OCI-M2 (cell line): ENCODE data around the gene PPA1.
"Not testable (repeated sequence)": the region's sequence is repeated elsewhere in the genome, so short reads cannot be mapped to it uniquely, and the experiment has no call there.

Experiments used
- DNase-seq: peaks from one replicate; lab custom pipeline; 2025; ENCODE audit not compliant: unreplicated experiment; lab: John Stamatoyannopoulos, UW

Gene PPA1

DNA sequence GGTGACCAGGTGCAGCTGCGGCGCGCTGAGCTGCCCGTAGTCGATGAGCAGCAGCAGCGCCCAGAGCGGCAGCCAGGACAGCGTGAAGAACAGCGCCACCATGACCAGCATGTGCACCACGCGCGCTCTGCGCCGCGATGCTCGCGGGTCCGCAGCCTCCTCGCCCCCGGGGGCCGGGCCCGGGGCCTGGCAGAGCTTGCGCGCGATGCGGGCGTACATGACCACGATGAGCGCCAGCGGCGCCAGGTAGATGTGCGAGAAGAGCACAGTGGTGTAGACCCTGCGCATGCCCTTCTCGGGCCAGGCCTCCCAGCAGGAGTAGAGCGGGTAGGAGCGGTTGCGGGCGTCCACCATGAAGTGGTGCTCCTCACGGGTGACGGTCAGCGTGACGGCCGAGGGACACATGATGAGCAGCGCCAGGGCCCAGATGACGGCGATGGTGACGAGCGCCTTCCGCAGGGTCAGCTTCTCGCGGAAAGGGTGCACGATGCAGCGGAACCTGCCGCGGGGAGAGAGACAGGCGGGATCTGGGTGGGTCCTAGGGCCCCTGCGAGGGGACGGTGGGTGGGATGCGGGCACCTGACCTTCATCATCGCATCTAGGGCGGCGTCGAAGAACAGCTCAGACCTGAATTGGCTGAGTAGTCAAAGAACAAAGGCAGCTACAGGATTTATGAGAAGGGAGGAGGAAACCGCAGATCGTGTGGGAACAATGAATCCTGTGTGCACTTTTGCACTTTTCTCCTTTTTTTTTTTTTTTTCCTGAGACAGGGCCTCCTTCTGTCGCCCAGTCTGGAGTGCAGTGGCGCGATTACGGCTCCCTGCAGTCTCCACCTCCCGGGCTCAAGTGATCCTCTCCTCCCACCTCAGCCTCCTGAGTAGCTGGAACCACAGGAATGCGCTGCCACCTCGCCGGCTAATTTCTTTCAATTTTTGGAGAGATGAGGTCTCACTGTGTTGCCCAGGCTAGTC lies 22.4 kb upstream of the PPA1 start:
- no peak for DNase-seq

DNA sequence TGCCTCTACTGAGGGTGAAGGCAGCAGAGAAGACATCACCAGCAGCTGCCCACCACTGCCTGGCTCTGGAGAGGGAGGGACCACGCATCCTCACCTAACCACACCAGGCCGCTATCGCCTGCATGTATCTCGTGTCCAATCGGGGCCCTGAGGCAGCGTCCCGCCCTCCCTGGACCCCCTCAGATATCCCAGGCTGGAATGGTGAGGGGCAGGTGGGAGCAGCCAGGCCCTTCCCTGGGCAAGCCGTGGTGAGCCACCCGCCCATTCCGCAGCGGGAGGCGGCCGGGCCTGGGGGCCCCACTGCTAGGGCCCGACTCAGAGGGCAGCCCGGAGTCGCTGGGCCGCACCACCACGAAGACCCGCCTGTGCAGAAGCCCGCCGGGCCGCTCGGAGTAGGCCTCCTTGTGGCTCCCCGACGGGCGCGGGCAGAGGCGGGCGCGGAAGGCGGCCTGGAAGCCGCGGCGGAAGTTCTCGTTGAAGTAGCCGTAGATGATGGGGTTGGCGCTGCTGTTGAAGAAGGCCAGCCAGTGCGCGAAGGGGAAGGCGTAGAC lies 21.6 kb upstream of the PPA1 start:
- no peak for DNase-seq

DNA sequence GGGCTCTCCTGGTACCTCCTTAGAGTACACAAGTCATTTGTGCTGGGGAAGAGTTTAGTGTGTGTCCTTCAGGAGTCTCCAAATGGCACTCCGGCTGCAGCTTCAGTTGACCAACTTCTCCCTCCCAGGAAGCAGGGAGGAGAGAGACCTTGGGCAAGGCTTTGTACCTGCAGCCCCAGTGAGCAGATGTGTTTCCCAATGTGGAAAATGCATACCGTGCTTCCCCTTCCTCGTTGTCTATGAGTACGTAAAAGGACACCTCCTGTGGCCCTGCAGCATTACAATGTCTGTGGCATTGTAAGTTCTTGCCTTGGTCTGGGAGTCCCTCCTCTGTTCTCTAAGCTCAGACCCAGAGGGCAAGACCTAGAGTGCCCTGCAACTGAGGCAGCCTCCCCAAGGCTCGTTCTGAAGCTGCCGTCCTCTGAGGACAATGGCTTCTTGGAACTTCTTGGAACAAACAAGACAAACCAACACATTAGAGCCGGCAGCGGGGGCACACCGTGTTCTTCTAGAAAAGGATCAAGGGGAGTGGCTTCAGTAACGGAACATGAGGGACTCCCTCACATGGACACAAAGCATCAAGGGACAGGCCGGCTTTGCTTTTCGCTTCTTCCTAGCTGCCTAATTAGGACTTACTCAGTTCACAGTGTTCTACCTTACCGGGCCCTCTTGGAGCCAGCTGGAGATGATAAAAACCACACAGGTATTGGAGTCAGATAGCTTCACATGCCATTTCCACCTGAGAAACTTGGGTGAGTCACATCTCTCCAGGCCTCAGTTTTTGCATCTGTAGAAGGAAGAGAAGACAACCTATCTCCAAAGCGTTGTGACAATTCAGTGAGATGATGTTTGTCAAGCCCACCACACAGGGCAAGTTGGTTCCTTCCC lies 20.9 kb upstream of the PPA1 start:
- DNase-seq, result no peak

DNA sequence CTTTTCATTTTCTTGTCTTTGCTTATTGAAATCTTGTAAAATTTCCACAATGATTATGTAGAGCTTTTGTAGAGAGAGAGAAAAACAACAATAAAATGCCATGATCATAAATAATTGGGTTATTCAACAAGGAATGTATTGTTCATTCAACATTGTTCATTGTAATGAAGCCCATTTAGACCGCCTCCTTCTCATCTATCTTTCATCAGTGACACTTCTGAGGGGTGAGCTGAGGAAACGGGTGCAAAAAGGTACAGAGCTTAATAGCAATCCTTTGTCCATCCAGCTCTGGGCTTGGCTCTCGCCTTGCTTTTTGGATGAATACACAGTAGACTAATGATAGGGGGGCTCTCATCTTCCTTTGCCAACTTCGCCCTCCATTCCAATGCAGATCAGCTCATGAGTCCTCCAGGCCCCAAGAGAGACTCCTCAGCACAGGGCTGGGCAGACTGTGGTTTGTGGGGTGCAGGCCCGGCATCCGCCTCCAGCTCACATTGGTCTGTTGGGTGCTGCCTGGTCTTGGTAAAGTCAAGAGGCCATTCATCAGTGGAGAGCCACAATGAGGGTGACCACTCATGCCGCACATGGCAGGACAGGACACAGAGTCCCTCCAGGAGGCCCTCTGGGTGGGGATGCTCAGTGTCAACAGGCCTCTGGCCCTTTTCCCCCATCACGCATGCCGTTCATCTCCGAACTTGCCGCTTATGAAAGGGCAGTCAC lies 17.9 kb upstream of the PPA1 start:
- DNase-seq, result no peak

DNA sequence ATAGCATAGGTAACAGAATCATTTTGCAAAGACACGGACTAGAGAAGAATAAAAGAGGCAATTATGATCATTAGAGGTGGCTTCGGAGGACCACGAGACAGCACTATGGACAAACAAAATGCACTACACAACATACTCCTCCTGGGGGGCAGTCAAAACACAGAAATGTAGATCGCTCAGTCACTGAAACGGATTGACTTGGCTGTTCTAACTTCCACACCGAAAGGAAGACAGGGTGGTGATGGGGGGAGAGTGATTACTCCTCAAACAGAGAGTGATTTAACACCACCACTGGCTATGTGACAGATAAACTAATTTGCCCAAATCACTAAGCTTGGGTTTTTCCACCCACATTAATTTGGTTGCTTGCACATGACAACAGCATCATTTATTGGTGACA lies 14.1 kb upstream of the PPA1 start:
- no peak for DNase-seq

DNA sequence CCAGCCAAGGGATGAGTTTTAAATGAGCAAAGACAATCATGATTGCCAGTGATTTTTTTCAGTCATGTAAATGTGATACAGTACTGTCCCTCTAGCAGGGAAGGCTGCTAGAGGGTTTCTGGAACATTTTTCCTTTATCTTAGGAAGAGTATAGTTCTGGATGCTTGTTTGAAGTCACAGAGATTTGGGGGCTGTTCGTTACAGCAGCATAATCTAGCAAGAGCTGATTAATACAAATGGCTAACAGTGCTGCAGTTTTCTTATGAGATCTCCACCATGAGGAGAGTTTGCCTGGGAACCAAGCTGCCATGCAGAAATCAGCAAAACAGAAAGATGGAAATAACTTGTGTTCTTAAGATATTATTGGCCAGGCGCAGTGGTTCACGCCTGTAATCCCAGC lies 7.9 kb upstream of the PPA1 start:
- no peak for DNase-seq

DNA sequence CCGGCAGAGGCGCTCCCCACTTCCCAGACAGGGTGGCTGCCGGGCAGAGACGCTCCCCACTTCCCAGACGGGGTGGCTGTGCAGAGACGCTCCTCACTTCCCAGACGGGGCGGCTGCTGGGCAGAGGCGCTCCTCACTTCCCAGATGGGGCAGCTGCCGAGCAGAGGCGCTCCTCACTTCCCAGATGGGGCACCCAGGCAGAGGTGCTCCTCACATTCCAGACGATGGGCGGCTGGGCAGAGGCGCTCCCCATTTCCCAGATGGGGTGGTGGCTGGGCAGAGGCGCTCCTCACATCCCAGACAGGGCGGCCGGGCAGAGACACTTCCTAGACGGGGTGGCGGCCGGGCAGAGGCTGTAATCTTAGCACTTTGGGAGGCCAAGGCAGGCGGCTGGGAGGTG lies 6.8 kb upstream of the PPA1 start:
- not testable (repeated sequence) for DNase-seq

DNA sequence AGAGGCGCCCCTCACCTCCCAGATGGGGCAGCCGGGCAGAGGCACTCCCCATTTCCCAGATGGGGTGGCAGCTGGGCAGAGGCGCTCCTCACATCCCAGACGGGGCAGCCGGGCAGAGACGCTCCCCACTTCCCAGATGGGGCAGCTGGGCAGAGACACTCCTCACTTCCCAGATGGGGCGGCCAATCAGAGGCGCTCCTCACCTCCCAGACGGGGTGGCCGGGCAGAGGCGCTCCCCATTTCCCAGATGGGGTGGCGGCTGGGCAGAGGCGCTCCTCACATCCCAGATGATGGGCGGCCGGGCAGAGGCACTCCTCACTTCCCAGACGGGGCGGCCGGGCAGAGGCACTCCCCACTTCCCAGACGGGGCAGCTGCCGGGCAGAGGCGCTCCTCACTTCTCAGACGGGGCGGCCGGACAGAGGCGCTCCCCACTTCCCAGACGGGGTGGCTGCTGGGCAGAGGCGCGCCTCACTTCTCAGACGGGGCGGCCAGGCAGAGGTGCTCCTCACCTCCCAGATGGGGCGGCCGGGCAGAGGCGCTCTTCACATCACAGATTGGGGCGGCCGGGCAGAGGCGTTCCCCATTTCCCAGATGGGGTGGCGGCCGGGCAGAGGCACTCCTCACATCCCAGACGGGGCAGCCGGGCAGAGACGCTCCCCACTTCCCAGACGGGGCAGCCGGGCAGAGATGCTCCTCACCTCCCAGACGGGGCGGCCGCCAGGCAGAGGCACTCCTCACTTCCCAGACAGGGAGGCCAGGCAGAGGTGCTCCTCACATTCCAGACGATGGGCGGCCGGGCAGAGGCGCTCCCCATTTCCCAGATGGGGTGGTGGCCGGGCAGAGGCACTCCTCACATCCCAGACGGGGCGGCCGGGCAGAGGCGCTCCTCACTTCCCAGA lies 6.1 kb upstream of the PPA1 start:
- not testable (repeated sequence) for DNase-seq

DNA sequence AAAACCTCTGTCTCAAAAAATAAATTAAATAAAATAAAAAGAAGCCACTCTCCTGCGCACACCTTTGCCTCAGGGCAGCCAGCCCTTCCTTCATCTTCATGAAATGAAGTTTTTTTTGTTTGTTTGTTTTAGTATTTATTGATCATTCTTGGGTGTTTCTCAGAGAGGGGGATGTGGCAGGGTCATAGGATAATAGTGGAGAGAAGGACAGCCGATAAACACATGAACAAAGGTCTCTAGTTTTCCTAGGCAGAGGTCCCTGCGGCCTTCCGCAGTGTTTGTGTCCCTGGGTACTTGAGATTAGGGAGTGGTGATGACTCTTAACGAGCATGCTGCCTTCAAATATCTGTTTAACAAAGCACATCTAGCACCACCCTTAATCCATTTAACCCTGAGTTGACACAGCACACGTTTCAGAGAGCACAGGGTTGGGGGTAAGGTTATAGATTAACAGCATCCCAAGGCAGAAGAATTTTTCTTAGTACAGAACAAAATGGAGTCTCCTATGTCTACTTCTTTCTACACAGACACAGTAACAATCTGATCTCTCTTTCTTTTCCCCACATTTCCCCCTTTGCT lies 4.8 kb upstream of the PPA1 start:
- DNase-seq, result not testable (repeated sequence)

DNA sequence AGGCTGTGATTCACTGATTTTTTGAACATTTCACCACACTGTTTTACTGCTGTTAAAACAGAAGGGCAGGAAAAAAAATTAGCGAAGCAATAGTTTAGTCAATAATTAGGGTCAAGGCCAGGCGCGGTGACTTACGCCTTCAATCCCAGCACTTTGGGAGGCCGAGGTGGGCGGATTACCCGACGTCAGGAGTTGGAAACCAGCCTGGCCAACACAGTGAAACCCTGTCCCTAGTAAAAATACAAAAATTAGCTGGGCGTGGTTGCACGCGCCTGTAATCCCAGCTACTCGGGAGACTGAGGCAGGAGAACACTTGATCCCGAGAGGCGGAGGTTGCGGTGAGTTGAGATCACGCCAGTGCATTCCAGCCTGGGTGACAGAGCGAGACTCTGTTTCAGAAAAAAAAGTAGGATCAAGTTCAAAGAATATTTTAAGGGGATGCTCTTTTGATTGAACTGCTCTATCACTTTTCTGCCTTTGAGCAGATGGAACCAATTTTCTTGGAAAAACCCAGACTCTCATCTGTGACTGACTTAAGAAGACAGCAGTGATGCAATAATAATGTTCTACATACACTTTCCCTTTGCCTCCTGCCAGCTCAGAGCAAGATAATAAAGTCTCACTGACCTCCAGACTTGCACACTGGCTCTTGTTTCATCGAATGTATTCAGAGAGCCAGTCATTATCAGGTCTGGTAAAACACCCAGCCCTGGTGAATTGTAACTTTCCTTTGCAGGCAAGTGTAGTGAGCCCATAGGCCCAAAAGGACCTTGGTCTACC lies 1.6 kb upstream of the PPA1 start:
- DNase-seq, result no peak

DNA sequence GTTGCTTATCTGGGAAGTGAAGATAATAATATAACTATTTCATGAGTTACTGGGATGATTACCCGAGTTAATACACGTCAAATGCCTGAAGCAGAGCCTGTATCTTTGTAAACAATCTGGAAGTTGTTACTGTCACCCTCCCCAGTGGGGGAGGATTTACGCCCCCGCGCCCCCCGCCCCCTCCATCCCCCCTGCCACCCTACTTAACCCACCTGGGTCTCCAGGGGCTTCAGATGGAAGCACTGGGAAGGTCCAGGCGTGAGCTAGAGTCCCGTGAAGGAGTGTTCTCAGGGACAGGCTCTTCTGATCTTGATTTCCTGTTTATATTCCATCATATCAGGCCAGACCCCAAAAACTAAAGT lies 691 bp upstream of the PPA1 start:
- DNase-seq, result no peak

DNA sequence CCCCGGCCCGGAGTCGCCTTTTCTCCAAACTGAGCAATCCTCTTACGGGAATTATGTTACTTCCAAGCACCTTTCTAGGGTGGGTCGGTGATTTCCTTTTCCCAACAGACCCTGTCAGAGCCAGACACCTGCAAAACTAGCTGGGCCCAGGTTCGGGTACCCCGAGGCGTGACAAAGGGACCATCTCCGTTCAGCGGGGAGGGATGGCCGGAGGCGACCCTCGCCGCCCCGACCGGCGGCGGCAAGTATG lies 445 bp downstream of the PPA1 start:
- no peak for DNase-seq

DNA sequence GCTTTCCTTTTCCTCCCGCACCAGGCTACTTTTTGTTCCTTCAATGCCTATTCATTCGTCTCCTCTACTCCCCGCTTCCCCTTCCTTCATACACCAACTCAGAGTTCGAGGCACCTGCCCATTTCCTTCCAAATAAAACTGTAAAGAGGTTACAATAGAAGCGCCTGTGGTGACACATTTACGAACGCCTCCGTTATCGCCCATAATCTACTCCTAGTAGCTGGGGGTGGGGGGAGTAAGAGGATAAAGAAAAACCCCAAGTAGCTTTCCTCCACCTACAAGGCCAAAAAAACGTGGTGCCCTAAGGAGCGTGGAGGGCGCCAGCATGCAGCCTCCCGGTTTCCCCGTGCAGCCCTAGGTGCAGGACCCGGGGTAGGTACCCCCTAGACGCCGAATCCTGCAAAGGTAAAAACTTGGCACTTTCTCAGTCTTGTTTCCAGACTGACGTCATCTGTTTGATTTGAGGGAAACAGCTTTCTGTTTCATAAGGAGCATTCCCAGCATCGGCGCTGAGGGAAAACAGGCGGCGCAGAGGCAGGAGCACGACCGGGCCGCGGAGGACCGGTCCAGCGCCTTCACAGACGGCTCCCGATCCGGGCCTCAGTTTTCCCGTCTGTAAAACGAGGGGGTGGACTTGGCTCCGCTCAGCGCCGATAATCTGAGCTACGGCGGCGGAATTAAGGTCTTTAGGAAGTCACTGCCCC lies 922 bp downstream of the PPA1 start:
- DNase-seq, result no peak

DNA sequence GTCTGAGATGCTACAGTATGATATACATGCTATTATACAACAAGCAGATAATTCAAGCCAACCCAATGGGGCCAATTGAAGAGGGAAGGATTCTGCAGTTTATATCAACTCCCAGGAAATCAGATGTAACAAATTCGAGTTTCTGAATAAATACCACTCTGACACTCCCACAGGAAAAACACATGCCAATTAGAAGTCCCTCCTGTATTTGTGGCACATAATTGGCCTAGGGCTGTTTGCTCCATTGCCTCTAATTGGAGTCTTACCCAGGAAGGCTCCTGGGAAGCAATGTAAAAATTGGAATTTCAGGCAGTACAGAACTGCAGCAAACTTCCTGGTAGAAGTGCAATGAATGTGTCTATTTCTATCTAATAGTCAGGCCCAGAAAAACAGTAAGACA lies 4.7 kb downstream of the PPA1 start:
- DNase-seq, result no peak

DNA sequence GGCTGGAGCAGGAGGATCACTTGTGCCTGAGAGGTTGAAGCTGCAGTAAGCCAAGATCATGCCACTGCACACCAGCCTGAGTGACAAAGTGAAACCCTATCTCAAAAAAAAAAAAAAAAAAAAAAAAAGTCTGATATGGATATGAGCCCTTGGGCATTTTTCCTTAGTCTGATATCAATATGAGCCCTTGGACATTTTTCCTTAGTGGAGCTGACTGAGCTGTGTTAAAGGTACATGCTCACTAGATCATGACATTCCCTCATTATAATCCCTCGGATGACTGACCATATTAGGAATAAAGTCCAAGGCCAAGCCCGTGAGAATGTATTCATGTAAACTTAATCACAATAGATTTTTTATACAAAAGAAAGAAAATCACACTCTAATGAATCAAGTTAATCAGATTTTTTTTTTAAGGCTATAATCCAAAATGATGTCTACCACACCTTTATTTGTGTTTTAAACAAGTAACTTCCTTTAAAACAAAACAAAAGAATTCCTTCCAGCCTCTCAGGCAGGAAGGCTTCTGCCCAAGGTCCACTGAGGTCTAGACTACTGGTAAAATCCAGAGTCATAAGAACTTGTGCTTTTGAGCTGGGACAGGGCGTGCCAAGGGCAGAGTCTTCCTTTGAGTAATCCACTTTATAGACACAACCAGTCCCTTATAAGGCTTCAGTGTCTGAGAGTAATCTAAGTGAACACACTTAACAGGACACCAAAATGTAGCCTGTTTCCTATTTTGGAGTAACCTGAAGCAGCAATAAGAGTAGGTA lies 5.5 kb downstream of the PPA1 start:
- DNase-seq, result no peak

DNA sequence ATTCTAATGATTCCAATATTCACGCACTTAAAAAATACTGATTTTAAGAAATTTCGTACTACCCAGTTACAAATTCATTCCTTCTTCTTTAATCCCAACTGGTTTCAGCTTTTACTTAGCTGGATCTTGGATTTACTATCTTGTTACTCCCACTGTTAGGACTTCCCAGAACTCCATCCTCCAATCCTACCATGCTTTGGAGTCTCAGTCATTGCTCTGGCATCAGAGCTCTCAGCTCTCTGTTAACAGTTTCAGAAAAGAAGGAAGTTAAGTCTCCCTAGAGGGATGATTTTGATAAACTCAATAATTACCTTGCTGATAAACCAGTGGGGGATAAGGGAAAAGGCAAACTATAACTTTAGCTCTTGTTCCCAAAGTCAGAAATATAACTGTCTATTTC lies 9.5 kb downstream of the PPA1 start:
- DNase-seq, result no peak

DNA sequence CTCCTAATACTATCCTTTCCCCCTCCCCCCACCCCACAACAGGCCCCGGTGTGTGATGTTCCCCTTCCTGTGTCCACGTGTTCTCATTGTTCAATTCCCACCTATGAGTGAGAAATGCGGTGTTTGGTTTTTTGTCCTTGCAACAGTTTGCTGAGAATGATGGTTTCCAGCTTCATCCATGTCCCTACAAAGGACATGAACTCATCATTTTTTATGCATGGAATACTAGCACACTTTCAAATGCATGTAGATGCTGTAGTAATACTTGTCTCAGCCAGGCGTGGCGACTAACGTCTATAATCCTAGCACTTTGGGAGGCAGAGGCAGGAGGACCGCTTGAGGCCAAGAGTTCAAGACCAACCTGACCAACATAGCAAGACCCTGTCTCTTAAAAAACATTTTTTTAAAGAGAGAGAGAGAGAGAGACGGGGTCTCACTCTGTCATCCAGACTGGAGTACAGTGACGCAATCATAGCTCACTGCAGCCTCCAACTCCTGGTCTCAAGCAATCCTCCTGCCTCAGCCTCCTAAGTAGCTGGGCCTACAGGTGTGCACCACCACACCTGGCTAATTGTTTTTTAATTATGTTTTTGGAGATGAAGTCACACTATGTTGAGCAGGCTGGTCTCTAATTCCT lies 10.3 kb downstream of the PPA1 start:
- not testable (repeated sequence) for DNase-seq
